ENCODE measurements around the gene RTP3. TPM values are rescaled to one million over a fixed set of nuclear protein-coding genes. Genes with fewer than 3 reads are reported as not detected.

Gene RTP3
- total and polyA plus RNA-seq, 2 of the 4 experiments (the other 2 are of a cell fraction), result 0.18 to 0.26 TPM

DNA sequence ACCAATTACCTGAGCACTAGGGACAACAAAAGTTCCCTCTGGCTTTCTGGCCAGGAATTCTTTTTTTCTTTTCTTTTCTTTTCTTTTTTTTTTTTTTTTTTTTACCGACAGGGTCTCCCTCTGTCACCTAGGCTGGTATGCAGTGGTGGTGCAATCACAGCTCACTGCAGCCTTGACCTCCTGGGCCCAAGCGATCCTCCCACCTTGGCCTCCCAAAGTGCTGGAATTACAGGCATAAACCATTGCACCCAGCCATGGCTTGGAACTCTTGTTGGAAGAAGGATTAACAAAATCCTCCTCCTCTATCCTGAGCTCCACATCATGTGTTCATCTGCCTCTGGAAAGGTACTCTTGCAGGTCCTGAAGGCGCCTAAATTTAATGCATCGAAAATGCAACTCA, 30.2 kb upstream of the RTP3 start:
- Histone ChIP-seq H4K5ac (ENCODE audit: low read depth, low read length) (no peak overlapping the region), H4K91ac (ENCODE audit: insufficient read depth, low read depth, low read length) (no peak overlapping the region), H3K9me3 (ENCODE audit: control insufficient read depth, insufficient read depth, low read length) (no peaks in the 10 kb centered on the region), H3K9ac (ENCODE audit: low read depth, low read length) (no peak overlapping the region), H3K4me1 (ENCODE audit: control insufficient read depth, insufficient read depth, low read length) (peaks cover under 1% of the 10 kb centered on the region; the same call in 1 of the 2 replicates), H2BK5ac (ENCODE audit: low read depth, low read length, poor library complexity, severe bottlenecking) (no peak overlapping the region), H3K56ac (ENCODE audit: extremely low read depth, insufficient read depth, low read length) (no peak overlapping the region), H2BK20ac (ENCODE audit: low read depth, low read length) (no peak overlapping the region), H2AK9ac (replicated peaks; ENCODE audit: low read depth, low read length, poor library complexity) (no peak overlapping the region), H3K4me3 (ENCODE audit: insufficient read depth, low read depth, low read length) (no peak overlapping the region), H3K79me1 (ENCODE audit: low read depth in 1 of 2, low read length in 2 of 2) (no peaks in the 10 kb centered on the region), H3K18ac (ENCODE audit: low read depth, low read length) (no peak overlapping the region), H3K27me3 (ENCODE audit: control insufficient read depth, insufficient read depth, low read length) (peaks cover 80% of the 10 kb centered on the region), H2AFZ (replicated peaks; ENCODE audit: low read length, poor library complexity) (no peak overlapping the region), H3K27ac (ENCODE audit: insufficient read depth, low read length) (no peak overlapping the region), H2BK120ac (ENCODE audit: low read depth, low read length) (no peak overlapping the region), H4K8ac (ENCODE audit: low read depth in 2 of 2, low read length in 2 of 2) (no peak overlapping the region), H2AK5ac (ENCODE audit: low read depth, low read length) (no peak overlapping the region), H2BK15ac (ENCODE audit: low read depth, low read length) (no peak overlapping the region), H3K14ac (replicated peaks; ENCODE audit: low read depth, low read length) (no peak overlapping the region), H4K20me1 (ENCODE audit: insufficient read depth, low read length) (no peaks in the 10 kb centered on the region; the same call in 1 of the 2 replicates), H3K36me3 (ENCODE audit: control insufficient read depth, insufficient read depth, low read length) (no peaks in the 10 kb centered on the region), H3K4me2 (ENCODE audit: low read depth, low read length) (no peak overlapping the region), H3K4ac (ENCODE audit: low read depth, low read length) (no peak overlapping the region), H3K23ac (ENCODE audit: low read depth, low read length) (no peak overlapping the region), H3K9me1 (ENCODE audit: insufficient read depth, low read length) (no peaks in the 10 kb centered on the region; the same call in 1 of the 2 replicates)
- intact Hi-C loops (cut with micrococcal nuclease) (no loop called here), dilution Hi-C loops (cut with HindIII; ENCODE audit: low sequenced_read_pairs, unreplicated experiment) (no loop called here), in situ Hi-C loops (cut with MboI; ENCODE audit: low sequenced_read_pairs) (no loop called here)
- ChIA-PET POLR2A (ENCODE audit: unreplicated experiment) (no interaction called here), CTCF (no interaction called here)
- no peak for DNase-seq
- WGBS, 2 experiments (ENCODE audit: extremely low coverage in 2 of 2, insufficient read length in 1 of 2), result no CpG with 5 or more reads among the region's 4 CpGs
- no peak for TF ChIP-seq RAD21 (IDR thresholded peaks at IDR 0.05; ENCODE audit: low read length)
- TF ChIP-seq CEBPB (IDR thresholded peaks at IDR 0.05; ENCODE audit: low read depth, low read length), result no peak
- no peak for TF ChIP-seq MXI1 (IDR thresholded peaks at IDR 0.05; ENCODE audit: borderline replicate concordance, low read depth, low read length)
- TF ChIP-seq NFE2L2 (IDR thresholded peaks at IDR 0.05; ENCODE audit: low read depth, low read length), result no peak
- TF ChIP-seq RCOR1 (IDR thresholded peaks at IDR 0.05; ENCODE audit: insufficient replicate concordance, low read length), result no peak
- TF ChIP-seq POLR2A (IDR thresholded peaks at IDR 0.05; ENCODE audit: low read depth, low read length), result no peak
- TF ChIP-seq BHLHE40 (IDR thresholded peaks at IDR 0.05; ENCODE audit: low read depth, low read length), result no peak
- TF ChIP-seq MAZ (IDR thresholded peaks at IDR 0.05; ENCODE audit: borderline replicate concordance, low read depth, low read length), result no peak
- no peak for TF ChIP-seq SMC3 (IDR thresholded peaks at IDR 0.05; ENCODE audit: low read depth, low read length)
- no TSS peak for BruUV-seq (replicated peaks)
- no peak for ATAC-seq (ENCODE audit: low read depth)

Measured in IMR-90 (cell line).